Mesendoderm (in vitro differentiated cells): ENCODE measurements around the gene HCFC1R1.

Experiments
- DNase-seq: peaks from one replicate; pipeline ENCODE4 v3.0.0; 2013
- H2AK5ac ChIP-seq: 2 replicates; pipeline ENCODE4 v1.6.1; 2013; ENCODE audit warnings: low read length, inconsistent platforms
- H2BK120ac ChIP-seq: 2 replicates; pipeline ENCODE4 v1.6.1; 2013; ENCODE audit warnings: low read depth, mild to moderate bottlenecking, low read length, moderate library complexity, mixed read lengths
- H2BK15ac ChIP-seq: replicated peaks from 2 replicates; pipeline ENCODE4 v1.6.1; 2013; ENCODE audit warnings: low read depth, mild to moderate bottlenecking, moderate library complexity
- H2BK5ac ChIP-seq: 2 replicates; pipeline ENCODE4 v1.6.1; 2013; ENCODE audit warnings: low read length, inconsistent platforms
- H3K18ac ChIP-seq: 2 replicates; pipeline ENCODE4 v1.6.1; 2013; ENCODE audit warnings: mild to moderate bottlenecking, low read length, mixed read lengths
- H3K23ac ChIP-seq: one replicate; pipeline ENCODE4 v1.6.1; 2013; ENCODE audit warnings: low read length
- H3K27ac ChIP-seq: 2 replicates; pipeline ENCODE4 v1.5.1; 2013; ENCODE audit warnings: low read depth, mild to moderate bottlenecking, inconsistent platforms, low read length, moderate library complexity
- H3K27me3 ChIP-seq: 2 replicates; pipeline ENCODE4 v1.6.1; 2013; ENCODE audit warnings: low read length, control low read depth, mild to moderate bottlenecking, inconsistent platforms; ENCODE audit not compliant: insufficient read depth, poor library complexity
- H3K36me3 ChIP-seq: 2 replicates; pipeline ENCODE4 v1.6.1; 2013; ENCODE audit warnings: low read length, inconsistent platforms; ENCODE audit not compliant: control insufficient read depth, insufficient read depth
- H3K4ac ChIP-seq: one replicate; pipeline ENCODE4 v1.6.1; 2013; ENCODE audit warnings: low read depth, mild to moderate bottlenecking, low read length, moderate library complexity
- H3K4me1 ChIP-seq: 2 replicates; pipeline ENCODE4 v1.6.1; 2013; ENCODE audit warnings: low read depth, low read length, inconsistent platforms; ENCODE audit not compliant: control insufficient read depth
- H3K4me2 ChIP-seq: 2 replicates; pipeline ENCODE4 v1.6.1; 2013; ENCODE audit warnings: low read length
- H3K4me3 ChIP-seq: 2 replicates; pipeline ENCODE4 v1.5.1; 2013; ENCODE audit warnings: mild to moderate bottlenecking, low read length
- H3K56ac ChIP-seq: one replicate; pipeline ENCODE4 v1.6.1; 2013; ENCODE audit warnings: low read length
- H3K79me1 ChIP-seq: 2 replicates; pipeline ENCODE4 v1.6.1; 2013; ENCODE audit warnings: low read length, inconsistent platforms
- H3K79me2 ChIP-seq: 2 replicates; pipeline ENCODE4 v1.6.1; 2013; ENCODE audit warnings: mild to moderate bottlenecking, low read length; ENCODE audit not compliant: control insufficient read depth, insufficient read depth
- H3K9ac ChIP-seq: 2 replicates; pipeline ENCODE4 v1.6.1; 2013; ENCODE audit warnings: low read length, inconsistent platforms
- H4K5ac ChIP-seq: one replicate; pipeline ENCODE4 v1.6.1; 2013; ENCODE audit warnings: low read length
- H4K8ac ChIP-seq: one replicate; pipeline ENCODE4 v1.6.1; 2013; ENCODE audit warnings: low read depth, mild to moderate bottlenecking, control low read depth, low read length, moderate library complexity
- WGBS: extraction: QIAGEN DNeasy Blood & Tissue Kit; methylation state at CpG from one replicate; pipeline ENCODE4 v1.1.7; 2013; ENCODE audit warnings: low lambda C conversion rate, missing lambda C conversion rate; ENCODE audit not compliant: insufficient coverage; ENCODE audit errors: extremely low coverage; 5-methylcytosine and 5-hydroxymethylcytosine counted together

Gene HCFC1R1

GRCh38 chr16:3035972-3036725 lies 12.4 kb upstream of the HCFC1R1 start:
- Histone ChIP-seq H3K56ac (peak overlapping the region; percentile 60), H3K27me3 (no peaks in the 10 kb centered on the region), H3K4me1 (no peaks in the 10 kb centered on the region), H4K8ac (no peak overlapping the region), H2BK15ac (no peak overlapping the region), H2BK5ac (no peak overlapping the region), H3K27ac (no peak overlapping the region), H3K4me3 (no peak overlapping the region), H3K18ac (no peak overlapping the region), H3K23ac (no peak overlapping the region), H3K9ac (peak overlapping the region; percentile 47), H2AK5ac (no peak overlapping the region), H3K79me2 (no peaks in the 10 kb centered on the region), H3K79me1 (no peaks in the 10 kb centered on the region), H3K36me3 (no peaks in the 10 kb centered on the region), H2BK120ac (no peak overlapping the region), H4K5ac (no peak overlapping the region), H3K4me2 (peak overlapping the region; percentile 36), H3K4ac (no peak overlapping the region)
- no peak for DNase-seq
- no CpG with 5 or more reads among the region's 40 CpGs for WGBS

GRCh38 chr16:3035289-3035971 lies 11.7 kb upstream of the HCFC1R1 start:
- H3K79me1 ChIP-seq: no peaks in the 10 kb centered on the region
- no peak overlapping the region for H3K18ac ChIP-seq
- H3K4me3 ChIP-seq: no peak overlapping the region
- no peak overlapping the region for H3K4me2 ChIP-seq
- H3K79me2 ChIP-seq: no peaks in the 10 kb centered on the region
- no CpG with 5 or more reads among the region's 19 CpGs for WGBS
- H4K8ac ChIP-seq: no peak overlapping the region
- H3K36me3 ChIP-seq: no peaks in the 10 kb centered on the region
- no peak overlapping the region for H3K4ac ChIP-seq
- H3K23ac ChIP-seq: no peak overlapping the region
- no peak overlapping the region for H3K9ac ChIP-seq
- H3K27ac ChIP-seq: no peak overlapping the region
- H2BK5ac ChIP-seq: no peak overlapping the region
- no peak overlapping the region for H3K56ac ChIP-seq
- no peaks in the 10 kb centered on the region for H3K4me1 ChIP-seq
- H4K5ac ChIP-seq: no peak overlapping the region
- no peaks in the 10 kb centered on the region for H3K27me3 ChIP-seq
- no peak for DNase-seq
- H2BK120ac ChIP-seq: no peak overlapping the region
- H2BK15ac ChIP-seq: no peak overlapping the region
- no peak overlapping the region for H2AK5ac ChIP-seq

GRCh38 chr16:3032624-3033023 lies 8.9 kb upstream of the HCFC1R1 start:
- Histone ChIP-seq H3K9ac (no peak overlapping the region), H3K36me3 (no peaks in the 10 kb centered on the region), H3K27me3 (no peaks in the 10 kb centered on the region), H3K4me3 (no peak overlapping the region), H2BK120ac (no peak overlapping the region), H3K18ac (no peak overlapping the region), H2AK5ac (no peak overlapping the region), H3K27ac (no peak overlapping the region), H2BK15ac (no peak overlapping the region), H3K56ac (no peak overlapping the region), H3K4me1 (no peaks in the 10 kb centered on the region), H3K79me2 (no peaks in the 10 kb centered on the region), H3K4me2 (no peak overlapping the region), H4K5ac (no peak overlapping the region), H3K79me1 (no peaks in the 10 kb centered on the region), H3K23ac (no peak overlapping the region), H4K8ac (no peak overlapping the region), H2BK5ac (no peak overlapping the region), H3K4ac (no peak overlapping the region)
- no peak for DNase-seq
- WGBS: no CpG with 5 or more reads among the region's 7 CpGs

- no CpG with 5 or more reads among the region's 33 CpGs for WGBS
- Histone ChIP-seq H3K27ac (no peak overlapping the region), H3K56ac (no peak overlapping the region), H3K27me3 (no peaks in the 10 kb centered on the region), H2AK5ac (no peak overlapping the region), H3K23ac (no peak overlapping the region), H3K4me3 (no peak overlapping the region), H3K4me2 (no peak overlapping the region), H4K8ac (no peak overlapping the region), H2BK5ac (no peak overlapping the region), H3K4ac (no peak overlapping the region), H2BK120ac (no peak overlapping the region), H3K4me1 (no peaks in the 10 kb centered on the region), H3K18ac (no peak overlapping the region), H4K5ac (no peak overlapping the region), H3K79me2 (no peaks in the 10 kb centered on the region), H3K9ac (no peak overlapping the region), H3K79me1 (no peaks in the 10 kb centered on the region), H3K36me3 (peaks cover 8% of the 10 kb centered on the region), H2BK15ac (no peak overlapping the region)
- DNase-seq: no peak
These were observed 6.8 kb upstream of the HCFC1R1 start for GRCh38 chr16:3030222-3031212.

- Histone ChIP-seq H3K36me3 (peaks cover 8% of the 10 kb centered on the region), H2BK5ac (no peak overlapping the region), H2BK120ac (no peak overlapping the region), H3K27ac (no peak overlapping the region), H4K5ac (no peak overlapping the region), H4K8ac (no peak overlapping the region), H3K4me1 (no peaks in the 10 kb centered on the region), H3K18ac (no peak overlapping the region), H3K9ac (no peak overlapping the region), H3K79me1 (no peaks in the 10 kb centered on the region), H3K4me2 (no peak overlapping the region), H3K4ac (no peak overlapping the region), H2BK15ac (no peak overlapping the region), H3K4me3 (no peak overlapping the region), H3K56ac (no peak overlapping the region), H2AK5ac (no peak overlapping the region), H3K79me2 (no peaks in the 10 kb centered on the region), H3K27me3 (no peaks in the 10 kb centered on the region), H3K23ac (no peak overlapping the region)
- WGBS: no CpG with 5 or more reads among the region's 59 CpGs
- no peak for DNase-seq
These were observed 5.9 kb upstream of the HCFC1R1 start for GRCh38 chr16:3029491-3030221.
